GM18907 (cell line): ENCODE data around the gene ABCC9.

ENCODE experiments used
- ATAC-seq: cut with Tn5 transposase; IDR thresholded peaks from one replicate; pipeline ENCODE4 v1.9.1; 2021; ENCODE audit warnings: mild to moderate bottlenecking, moderate library complexity; ENCODE audit not compliant: unreplicated experiment

Gene ABCC9

DNA sequence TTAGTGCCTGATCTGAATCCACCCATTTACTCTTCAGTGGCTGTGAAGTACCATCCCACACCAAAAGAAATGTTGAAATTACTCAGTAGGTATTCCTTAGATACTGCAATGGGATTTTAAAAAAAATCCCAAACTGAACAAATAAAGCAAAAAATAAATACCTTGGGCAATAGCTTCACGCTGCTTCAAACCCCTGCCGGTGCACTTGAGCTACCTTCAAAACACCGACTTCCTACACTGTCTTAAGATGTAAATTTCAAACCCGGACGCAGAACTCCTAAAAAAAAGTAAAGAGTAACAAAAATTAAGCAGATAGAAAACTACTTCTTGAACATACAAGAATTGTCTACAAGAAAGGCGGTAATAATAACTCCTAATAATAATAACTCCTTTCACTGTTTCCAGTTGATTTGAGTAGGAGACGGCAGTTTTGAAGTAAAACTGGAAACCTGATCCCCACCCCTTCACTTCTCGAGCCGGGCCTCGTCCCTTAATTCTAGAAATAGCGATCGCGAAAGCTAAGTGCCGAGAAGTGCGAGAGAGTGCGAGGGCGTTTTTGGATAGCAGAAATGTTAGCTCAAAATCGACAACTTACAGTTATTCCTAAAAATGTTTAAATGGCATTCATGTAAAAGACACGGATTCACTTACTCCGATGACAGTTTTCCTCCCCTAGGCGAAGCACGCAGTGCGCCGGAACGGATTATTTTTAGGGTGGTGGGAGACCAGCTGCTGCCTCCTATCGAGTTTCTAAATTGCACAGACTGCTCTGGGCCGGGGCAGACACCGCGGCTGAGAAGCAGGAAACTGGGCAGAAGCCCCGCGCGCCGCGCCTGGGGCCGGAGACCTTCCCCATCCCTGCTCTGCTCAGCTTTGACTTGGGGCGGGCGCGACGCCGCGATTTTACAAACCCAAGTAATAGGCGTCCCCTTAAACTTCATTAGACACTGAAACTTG lies at the start of gene ABCC9:
TSS of gene ABCC9 (minus strand) at position 878 of the 957 bp plus-strand sequence. CDS start 4,752 bp downstream, outside the sequence.
- ATAC-seq, result peak; percentile 56

- ATAC-seq, result no peak
Measured at GRCh38 chr12:21989819-21990412, 48.7 kb upstream of the ABCC9 start.

DNA sequence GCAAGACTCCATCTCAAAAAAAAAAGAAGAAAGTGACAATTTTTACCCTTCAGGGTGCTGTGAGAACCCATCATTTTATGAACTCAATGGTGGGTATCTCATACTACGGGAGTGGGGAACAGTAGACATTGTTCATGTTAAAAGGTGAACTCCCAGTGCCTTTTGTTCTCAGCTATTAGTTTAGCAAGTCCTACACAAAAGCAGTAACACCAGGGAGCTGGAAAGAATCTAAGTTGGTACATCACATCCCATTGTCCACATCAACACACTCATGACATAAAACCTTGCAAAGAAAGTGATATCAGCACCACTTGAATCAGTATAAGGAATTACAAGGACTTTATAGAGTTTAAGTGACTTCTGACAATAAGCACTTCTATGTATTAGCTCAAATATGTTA lies 47.4 kb upstream of the ABCC9 start:
- ATAC-seq, result no peak

- ATAC-seq, result no peak
Measured at GRCh38 chr12:21987755-21988154, 46.5 kb upstream of the ABCC9 start.

DNA sequence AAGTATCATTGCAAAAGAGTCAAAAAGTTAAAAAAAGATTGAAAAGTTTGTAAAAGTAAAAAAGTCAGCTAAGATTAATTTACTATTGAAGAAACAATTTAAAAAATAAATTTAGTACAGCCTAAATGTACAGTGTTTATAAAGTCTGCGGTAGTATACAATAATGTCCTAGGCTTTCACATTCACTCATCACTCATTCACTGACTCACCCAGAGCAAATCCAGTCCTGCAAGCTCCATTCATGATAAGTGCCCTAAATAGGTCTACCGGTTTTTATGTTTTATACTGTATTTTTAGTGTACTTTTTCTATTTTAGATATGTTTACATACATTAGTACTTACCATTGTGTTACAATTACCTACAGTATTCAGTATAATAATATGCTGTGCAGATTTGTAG lies 43.9 kb upstream of the ABCC9 start:
- no peak for ATAC-seq

DNA sequence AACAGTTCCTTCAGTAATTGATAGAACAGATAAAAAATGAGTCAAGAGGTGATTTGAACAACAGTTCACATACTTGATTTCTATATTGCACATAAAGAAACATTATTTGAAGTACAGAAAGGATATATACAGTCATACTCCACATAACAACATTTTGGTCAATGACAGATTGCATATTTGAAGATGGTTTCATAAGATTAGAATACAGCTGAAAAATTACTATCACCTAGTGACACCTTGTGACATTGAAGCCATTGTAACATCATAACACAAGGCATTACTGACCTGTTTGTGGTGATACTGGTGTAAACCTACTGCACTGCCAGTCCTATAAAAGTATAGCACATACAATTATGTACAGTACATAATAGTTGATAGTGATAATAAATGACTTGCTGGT lies 43.1 kb upstream of the ABCC9 start:
- no peak for ATAC-seq

DNA sequence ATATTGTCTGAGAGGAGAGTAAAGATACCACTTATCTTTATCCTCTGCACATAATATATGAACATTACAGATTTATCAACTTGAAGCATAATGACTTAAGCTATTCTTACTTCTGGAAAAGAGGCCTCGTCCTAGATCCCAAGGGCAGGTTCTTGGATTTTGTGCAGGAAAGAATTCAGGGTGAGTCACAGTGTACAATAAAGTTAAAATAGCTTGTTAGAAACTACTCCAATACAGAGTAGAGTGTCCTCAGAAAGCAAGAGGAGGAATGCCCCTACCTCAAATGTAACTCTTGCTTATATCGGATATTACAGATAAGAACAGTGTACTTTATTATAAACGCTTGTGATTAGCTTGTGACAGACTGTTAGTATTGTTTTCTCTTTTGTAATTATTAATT lies 41.9 kb upstream of the ABCC9 start:
- no peak for ATAC-seq

GRCh38 chr12:21980544-21980943 lies 39.3 kb upstream of the ABCC9 start:
- no peak for ATAC-seq

GRCh38 chr12:21975293-21975692 lies 34.1 kb upstream of the ABCC9 start:
- ATAC-seq, result no peak

GRCh38 chr12:21973221-21973620 lies 32.0 kb upstream of the ABCC9 start:
- no peak for ATAC-seq

DNA sequence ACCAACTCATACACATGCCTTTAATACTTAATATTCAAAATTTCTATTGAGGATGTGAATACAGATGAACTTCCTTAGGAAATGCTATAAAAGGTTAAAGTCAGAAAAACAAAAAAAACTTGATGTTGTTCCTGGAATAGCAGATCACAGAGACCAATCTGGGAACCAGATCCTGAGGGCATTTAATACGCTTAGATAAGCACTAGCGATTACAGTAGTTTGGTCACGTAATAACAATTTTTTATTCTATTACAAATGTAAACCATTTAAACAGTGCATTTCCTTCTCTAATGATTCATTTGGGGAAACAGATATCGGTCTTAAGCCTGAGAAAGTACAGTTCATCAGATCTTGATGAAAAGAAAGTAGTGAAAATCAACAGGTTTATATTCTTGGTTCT lies 30.8 kb upstream of the ABCC9 start:
- no peak for ATAC-seq

- no peak for ATAC-seq
Measured at GRCh38 chr12:21971344-21971743, 30.1 kb upstream of the ABCC9 start.

GRCh38 chr12:21962821-21963220 lies 21.6 kb upstream of the ABCC9 start:
- no peak for ATAC-seq

- ATAC-seq, result no peak
Measured at GRCh38 chr12:21962236-21962635, 21.0 kb upstream of the ABCC9 start.

DNA sequence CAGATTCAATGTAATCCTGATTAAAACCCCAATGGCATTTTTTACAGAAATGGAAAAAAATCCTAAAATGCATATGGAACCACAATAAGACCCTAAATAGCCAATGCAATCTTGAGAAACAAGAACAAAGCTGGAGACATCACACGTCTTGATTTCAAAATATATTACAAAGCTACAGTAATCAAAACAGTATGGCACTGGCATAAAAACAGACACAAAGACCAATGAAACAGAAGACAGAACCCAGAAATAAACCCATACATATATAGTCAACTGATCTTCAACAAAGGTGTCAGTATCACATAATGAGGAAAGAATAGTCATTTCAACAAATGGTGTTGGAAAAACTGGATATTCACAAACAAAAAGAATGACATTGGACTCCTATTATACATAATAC lies 9.4 kb upstream of the ABCC9 start:
- ATAC-seq, result no peak

DNA sequence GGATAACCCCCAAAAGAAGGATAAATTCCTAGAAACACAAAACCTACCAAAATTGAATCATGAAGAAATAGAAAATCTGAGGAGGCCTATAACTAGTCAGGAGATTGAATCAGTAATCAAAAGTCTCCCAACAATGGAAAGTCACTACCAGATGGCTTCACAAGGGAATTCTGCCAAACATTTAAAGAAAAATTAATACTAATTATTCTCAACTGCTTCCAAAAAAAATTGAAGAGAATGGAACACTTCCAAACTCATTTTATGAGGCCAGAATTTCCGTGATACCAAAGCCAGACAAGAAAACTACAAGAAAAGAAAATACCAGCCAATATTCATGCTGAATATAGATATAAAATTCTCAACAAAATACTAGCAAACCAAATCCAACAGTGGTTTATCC lies 7.8 kb upstream of the ABCC9 start:
- no peak for ATAC-seq

DNA sequence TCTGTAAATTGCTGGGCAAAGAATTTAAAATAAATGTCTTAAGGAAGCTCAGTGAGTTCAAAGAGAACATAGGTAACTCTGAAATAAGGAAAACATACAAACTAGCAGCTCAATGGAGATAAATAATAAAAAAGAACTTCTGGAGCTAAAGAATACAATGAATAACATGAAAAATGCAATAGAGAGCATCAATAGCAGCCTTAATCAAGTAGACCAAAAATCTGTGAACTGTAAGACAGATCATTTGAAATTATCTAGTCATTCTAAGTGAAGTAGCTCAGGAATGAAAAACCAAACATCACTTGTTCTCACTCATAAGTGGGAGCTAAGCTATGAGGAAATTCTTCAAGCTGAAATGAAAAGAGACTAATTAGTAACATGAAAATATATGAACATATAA lies 5.8 kb upstream of the ABCC9 start:
- no peak for ATAC-seq

GRCh38 chr12:21945002-21945401 lies 3.8 kb upstream of the ABCC9 start:
- no peak for ATAC-seq

GRCh38 chr12:21942377-21942703 lies 1.1 kb upstream of the ABCC9 start:
- no peak for ATAC-seq

DNA sequence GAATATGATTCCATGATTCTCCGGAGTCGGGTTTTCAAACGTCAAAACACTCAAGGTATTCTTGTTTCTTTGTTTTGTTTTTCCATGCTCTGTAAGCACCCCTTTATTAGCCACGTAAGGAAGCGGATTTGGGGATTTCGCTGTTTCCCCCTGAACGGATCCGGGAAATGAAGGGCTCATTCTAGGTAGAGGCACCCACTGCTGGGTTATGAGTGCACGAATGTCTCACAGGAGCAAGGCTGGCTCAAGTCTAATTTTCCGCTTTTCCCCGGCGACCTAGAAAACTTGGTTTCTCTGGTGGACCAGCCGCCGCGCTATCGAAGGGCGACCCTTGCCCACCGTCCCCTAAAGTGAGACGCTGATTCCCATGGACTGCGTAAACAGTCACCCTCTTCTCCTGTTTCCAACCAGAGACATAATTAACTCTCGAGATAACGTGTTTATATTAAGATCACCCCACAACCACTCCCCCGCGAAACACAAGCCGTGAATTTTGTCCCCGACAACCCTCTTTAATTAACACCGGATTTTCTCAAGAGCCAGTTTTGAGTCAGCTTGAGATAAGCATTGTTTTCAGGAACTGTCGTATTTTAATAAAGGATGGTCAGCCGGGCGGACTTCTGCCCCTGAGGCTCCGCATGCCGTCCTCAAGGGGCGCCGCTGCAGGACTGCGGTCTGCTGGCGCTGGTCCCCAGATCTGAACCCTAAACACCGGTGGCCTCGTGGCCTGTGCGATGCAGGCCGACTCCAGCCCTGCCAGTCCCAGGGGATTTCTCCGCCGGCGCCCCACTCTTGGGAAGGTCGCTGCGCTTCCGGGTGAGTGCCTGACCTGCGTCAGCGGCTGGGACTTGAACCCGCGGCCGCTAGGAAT lies 515 bp upstream of the ABCC9 start:
- ATAC-seq, result no peak

- ATAC-seq, result no peak
Measured at GRCh38 chr12:21939435-21939834, 1.8 kb downstream of the ABCC9 start.

DNA sequence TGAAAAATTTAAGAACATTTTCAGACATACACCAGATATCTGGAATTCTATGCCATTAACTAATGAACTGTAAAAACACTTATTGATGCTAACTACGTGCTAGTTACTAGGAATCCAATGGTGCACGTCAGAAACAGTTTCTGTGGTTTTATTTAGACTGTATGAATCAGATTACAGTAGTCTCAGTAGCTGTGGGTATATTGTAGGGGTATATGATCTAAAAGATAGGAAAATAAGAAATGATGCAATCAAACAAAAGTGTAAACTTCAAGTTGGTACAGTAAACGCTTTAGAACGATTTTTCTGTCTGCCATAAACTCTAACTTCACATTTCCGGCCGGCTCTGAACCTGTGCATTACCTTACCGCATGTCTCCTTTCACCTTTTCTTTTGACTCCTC lies 2.3 kb downstream of the ABCC9 start:
- ATAC-seq, result no peak
